Hepatocyte (in vitro differentiated cells): ENCODE measurements around the gene ZBTB20. TPM values are rescaled to one million over a fixed set of nuclear protein-coding genes. Genes with fewer than 3 reads are reported as not detected.

Experiments
- DNase-seq: peaks from one replicate; pipeline ENCODE4 v3.0.0-alpha.2; 2016; ENCODE audit warnings: low spot score
- H2AFZ ChIP-seq: fragments of 200-600 bp; sonication (generic); 2 replicates; pipeline ENCODE4 v1.6.0; 2016; ENCODE audit warnings: antibody characterized with exemption, mild to moderate bottlenecking
- H3K27ac ChIP-seq: fragments of 200-600 bp; sonication (generic); 2 replicates; pipeline ENCODE4 v1.5.1; 2016; ENCODE audit warnings: mild to moderate bottlenecking
- H3K27me3 ChIP-seq: fragments of 200-600 bp; sonication (generic); 2 replicates; pipeline ENCODE4 v1.6.1; 2016
- H3K36me3 ChIP-seq: fragments of 200-600 bp; sonication (generic); replicated peaks from 2 replicates; pipeline ENCODE4 v1.5.1; 2016; ENCODE audit warnings: low read depth; ENCODE audit not compliant: insufficient read depth
- H3K4me1 ChIP-seq: fragments of 200-600 bp; sonication (generic); 2 replicates; pipeline ENCODE4 v1.5.1; 2016; ENCODE audit warnings: mild to moderate bottlenecking, moderate library complexity; ENCODE audit not compliant: insufficient read depth
- H3K4me2 ChIP-seq: fragments of 200-600 bp; sonication (generic); 2 replicates; pipeline ENCODE4 v1.6.0; 2016
- H3K4me3 ChIP-seq: fragments of 200-600 bp; sonication (generic); 2 replicates; pipeline ENCODE4 v1.5.1; 2016; ENCODE audit warnings: mild to moderate bottlenecking
- H3K79me2 ChIP-seq: fragments of 200-600 bp; sonication (generic); 2 replicates; pipeline ENCODE4 v1.6.0; 2017; ENCODE audit warnings: mild to moderate bottlenecking
- H3K9me2 ChIP-seq: fragments of 200-600 bp; sonication (generic); replicated peaks from 2 replicates; pipeline ENCODE4 v1.6.0; 2017; ENCODE audit warnings: mild to moderate bottlenecking; ENCODE audit not compliant: insufficient read depth
- H3K9me3 ChIP-seq: fragments of 200-600 bp; sonication (generic); 2 replicates; pipeline ENCODE4 v1.5.1; 2016; ENCODE audit warnings: low read depth, mild to moderate bottlenecking
- H4K20me1 ChIP-seq: fragments of 200-600 bp; sonication (generic); 2 replicates; pipeline ENCODE4 v1.6.0; 2016; ENCODE audit warnings: mild to moderate bottlenecking; ENCODE audit not compliant: insufficient read depth, poor library complexity, severe bottlenecking
- CTCF ChIP-seq: fragments of 200-600 bp; sonication (generic); IDR thresholded peaks from 2 replicates; pipeline ENCODE4 v1.5.1; 2016; ENCODE audit warnings: antibody characterized with exemption, mild to moderate bottlenecking; ENCODE audit not compliant: poor library complexity
- EZH2 ChIP-seq: fragments of 200-600 bp; sonication (generic); IDR thresholded peaks from 2 replicates; pipeline ENCODE4 v1.6.1; 2016; ENCODE audit warnings: antibody characterized with exemption, mild to moderate bottlenecking, borderline replicate concordance
- EZH2phosphoT487 ChIP-seq: fragments of 200-600 bp; sonication (generic); IDR thresholded peaks from one replicate; pipeline ENCODE4 v1.6.1; 2018; ENCODE audit warnings: antibody characterized with exemption, mild to moderate bottlenecking, low read depth, moderate library complexity; ENCODE audit not compliant: unreplicated experiment, severe bottlenecking
- WGBS: methylation state at CpG from one replicate; pipeline ENCODE4 v1.1.6; 2016; ENCODE audit warnings: low lambda C conversion rate; ENCODE audit errors: missing lambda C conversion rate; 5-methylcytosine and 5-hydroxymethylcytosine counted together
- polyA plus RNA-seq: library from polyadenylated mRNA; unstranded; fragments of >200 nt; fragmentation: Nextera tagmentation; extraction: Ambion mirVana; gene quantifications from 2 replicates; pipeline ENCODE4 v1.2.1, GENCODE V29; 2016
- total RNA-seq: library from RNA; depleted of rRNA; stranded (reverse); fragments of >200 nt; gene quantifications from 2 replicates; pipeline ENCODE4 v1.2.3, GENCODE V29; 2014

Gene ZBTB20
- total and polyA plus RNA-seq, 2 experiments from 2014 or later: 25.8 to 28.0 TPM

GRCh38 chr3:114441386-114441785 is 705.7 kb downstream of the ZBTB20 start:
- H3K36me3 ChIP-seq: no peaks in the 10 kb centered on the region
- H3K27ac ChIP-seq: no peak overlapping the region
- H2AFZ ChIP-seq: no peak overlapping the region
- TF ChIP-seq EZH2 (no peak), CTCF (no peak), EZH2phosphoT487 (no peak)
- H4K20me1 ChIP-seq: no peaks in the 10 kb centered on the region
- H3K4me3 ChIP-seq: no peak overlapping the region
- WGBS: 96% methylated on average over 10 of the region's 10 CpGs
- no peak for DNase-seq
- H3K4me2 ChIP-seq: no peak overlapping the region
- no peaks in the 10 kb centered on the region for H3K9me3 ChIP-seq
- peaks cover 11% of the 10 kb centered on the region for H3K79me2 ChIP-seq
- H3K9me2 ChIP-seq: no peaks in the 10 kb centered on the region
- no peaks in the 10 kb centered on the region for H3K4me1 ChIP-seq
- no peaks in the 10 kb centered on the region for H3K27me3 ChIP-seq

- H3K4me2 ChIP-seq: no peak overlapping the region
Observed at GRCh38 chr3:114440700-114441099, 706.4 kb downstream of the ZBTB20 start.

GRCh38 chr3:114439284-114439683 is 707.8 kb downstream of the ZBTB20 start:
- Histone ChIP-seq H3K4me2 (no peak overlapping the region), H3K9me3 (no peaks in the 10 kb centered on the region), H4K20me1 (peaks cover 5% of the 10 kb centered on the region), H3K9me2 (no peaks in the 10 kb centered on the region), H3K36me3 (no peaks in the 10 kb centered on the region), H2AFZ (no peak overlapping the region), H3K4me3 (no peak overlapping the region), H3K79me2 (peaks cover 11% of the 10 kb centered on the region), H3K27ac (no peak overlapping the region), H3K27me3 (no peaks in the 10 kb centered on the region), H3K4me1 (no peaks in the 10 kb centered on the region)
- TF ChIP-seq EZH2phosphoT487: no peak
- 97% methylated on average over 1 of the region's 1 CpG for WGBS
- DNase-seq: no peak

More at GRCh38 chr3:114440700-114441099, 706.4 kb downstream of the ZBTB20 start:
- H3K27me3 ChIP-seq: no peaks in the 10 kb centered on the region
- no peaks in the 10 kb centered on the region for H3K36me3 ChIP-seq
- 94% methylated on average over 4 of the region's 4 CpGs for WGBS
- H3K4me3 ChIP-seq: no peak overlapping the region
- H3K27ac ChIP-seq: no peak overlapping the region
- no peak for DNase-seq
- H2AFZ ChIP-seq: no peak overlapping the region
- no peaks in the 10 kb centered on the region for H3K4me1 ChIP-seq
- H3K9me2 ChIP-seq: no peaks in the 10 kb centered on the region
- TF ChIP-seq CTCF (no peak), EZH2 (no peak), EZH2phosphoT487 (no peak)
- H4K20me1 ChIP-seq: no peaks in the 10 kb centered on the region
- no peaks in the 10 kb centered on the region for H3K9me3 ChIP-seq
- H3K79me2 ChIP-seq: peaks cover 11% of the 10 kb centered on the region

GRCh38 chr3:114437897-114438296 is 709.2 kb downstream of the ZBTB20 start:
- no peaks in the 10 kb centered on the region for H3K4me1 ChIP-seq
- H3K36me3 ChIP-seq: no peaks in the 10 kb centered on the region
- H3K27ac ChIP-seq: no peak overlapping the region
- H3K9me2 ChIP-seq: no peaks in the 10 kb centered on the region
- H3K4me2 ChIP-seq: no peak overlapping the region
- no peaks in the 10 kb centered on the region for H3K27me3 ChIP-seq
- TF ChIP-seq EZH2phosphoT487 (no peak), CTCF (no peak), EZH2 (no peak)
- no peak overlapping the region for H2AFZ ChIP-seq
- peaks cover 5% of the 10 kb centered on the region for H4K20me1 ChIP-seq
- 96% methylated on average over 2 of the region's 2 CpGs for WGBS
- peaks cover 13% of the 10 kb centered on the region for H3K79me2 ChIP-seq
- DNase-seq: no peak
- H3K4me3 ChIP-seq: no peak overlapping the region
- no peaks in the 10 kb centered on the region for H3K9me3 ChIP-seq
